ENCODE measurements around the gene MID1. TPM values are rescaled to one million over a fixed set of nuclear protein-coding genes. Genes with fewer than 3 reads are reported as not detected.

MID1 gene
- total RNA-seq, 2 donors from 2014 or later, result 0.36 TPM; not detected in 1

GRCh38 chrX:10429908-10430307 is 190.5 kb downstream of the MID1 start:
- H3K4me3 Mint-ChIP-seq, result no peak overlapping the region
- DNase-seq (ENCODE audit: low spot score) (no peak), ATAC-seq (no peak)
- H3K4me1 Mint-ChIP-seq (ENCODE audit: low read depth in 2 of 2), result no peaks in the 10 kb centered on the region
- no peaks in the 10 kb centered on the region for H3K36me3 Mint-ChIP-seq
- no peaks in the 10 kb centered on the region for H3K9me3 Mint-ChIP-seq
- H3K27me3 Mint-ChIP-seq, result peaks cover 0 to 3% of the 10 kb centered on the region in 2 donors
- no peak overlapping the region for H3K27ac Mint-ChIP-seq

DNA sequence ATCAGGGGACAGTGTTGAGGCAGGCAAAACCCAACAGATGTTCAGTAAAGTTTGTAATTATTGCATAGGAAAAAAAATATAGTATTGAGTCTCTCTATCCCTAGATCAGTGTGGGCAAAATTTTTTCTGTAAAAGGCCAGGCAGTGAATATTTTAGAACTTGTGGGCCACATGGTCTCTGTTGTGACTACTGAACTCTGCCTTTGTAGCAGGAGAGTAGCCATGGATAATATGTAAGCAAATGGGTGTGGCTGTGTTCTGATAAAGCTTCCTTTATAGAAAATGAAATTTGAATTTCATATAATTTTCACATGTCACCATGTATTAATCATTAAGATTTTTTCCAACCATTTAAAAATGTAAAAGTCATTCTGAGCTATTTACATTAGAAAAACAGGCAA is 193.1 kb downstream of the MID1 start:
- no peak for DNase-seq (ENCODE audit: low spot score)
- H3K4me3 Mint-ChIP-seq, result no peak overlapping the region
- no peaks in the 10 kb centered on the region for H3K36me3 Mint-ChIP-seq
- ATAC-seq, result no peak
- no peaks in the 10 kb centered on the region for H3K9me3 Mint-ChIP-seq
- no peaks in the 10 kb centered on the region for H3K4me1 Mint-ChIP-seq (ENCODE audit: low read depth in 2 of 2)
- peaks cover 0 to 3% of the 10 kb centered on the region in 2 donors for H3K27me3 Mint-ChIP-seq
- H3K27ac Mint-ChIP-seq, result no peak overlapping the region

DNA sequence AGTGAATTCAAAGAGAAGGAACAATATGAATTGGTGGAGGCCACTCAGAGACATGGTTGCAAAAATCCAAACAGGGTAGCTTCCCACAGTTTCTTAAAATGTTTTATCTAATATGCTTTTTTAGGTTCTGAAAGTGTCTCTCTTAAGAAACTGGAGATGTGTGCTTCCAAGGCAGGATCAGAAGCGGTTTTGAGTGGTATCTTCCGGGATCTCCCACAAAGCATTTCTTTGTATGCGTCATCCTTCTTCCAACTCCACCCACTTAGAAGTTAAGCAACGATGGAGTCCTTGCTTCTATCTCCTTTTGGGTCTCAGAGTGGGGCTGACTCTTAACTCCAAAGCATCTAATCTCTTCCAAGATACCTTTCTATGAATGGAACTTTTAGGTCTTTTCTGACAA is 196.7 kb downstream of the MID1 start:
- Mint-ChIP-seq H3K27me3 (no peaks in the 10 kb centered on the region), H3K36me3 (no peaks in the 10 kb centered on the region), H3K4me3 (no peak overlapping the region), H3K4me1 (ENCODE audit: low read depth in 2 of 2) (no peaks in the 10 kb centered on the region), H3K9me3 (no peaks in the 10 kb centered on the region), H3K27ac (no peak overlapping the region)
- no peak for DNase-seq (ENCODE audit: low spot score)
- no peak for ATAC-seq

GRCh38 chrX:10420134-10420533 is 200.3 kb downstream of the MID1 start:
- no peaks in the 10 kb centered on the region for H3K27me3 Mint-ChIP-seq
- DNase-seq (ENCODE audit: low spot score) (no peak), ATAC-seq (no peak)
- no peaks in the 10 kb centered on the region for H3K36me3 Mint-ChIP-seq
- no peak overlapping the region for H3K4me3 Mint-ChIP-seq
- H3K27ac Mint-ChIP-seq, result no peak overlapping the region
- no peaks in the 10 kb centered on the region for H3K9me3 Mint-ChIP-seq
- H3K4me1 Mint-ChIP-seq (ENCODE audit: low read depth in 2 of 2), result no peaks in the 10 kb centered on the region

GRCh38 chrX:10416424-10416823 is 204.0 kb downstream of the MID1 start:
- no peaks in the 10 kb centered on the region for H3K4me1 Mint-ChIP-seq (ENCODE audit: low read depth in 2 of 2)
- no peaks in the 10 kb centered on the region for H3K9me3 Mint-ChIP-seq
- H3K36me3 Mint-ChIP-seq, result no peaks in the 10 kb centered on the region
- DNase-seq (ENCODE audit: low spot score) (no peak), ATAC-seq (no peak)
- H3K4me3 Mint-ChIP-seq, result no peak overlapping the region
- H3K27me3 Mint-ChIP-seq, result no peaks in the 10 kb centered on the region
- H3K27ac Mint-ChIP-seq, result no peak overlapping the region

- Mint-ChIP-seq H3K27ac (no peak overlapping the region), H3K9me3 (no peaks in the 10 kb centered on the region), H3K4me3 (no peak overlapping the region), H3K4me1 (ENCODE audit: low read depth in 2 of 2) (no peaks in the 10 kb centered on the region), H3K27me3 (no peaks in the 10 kb centered on the region), H3K36me3 (no peaks in the 10 kb centered on the region)
- no peak for ATAC-seq
- no peak for DNase-seq (ENCODE audit: low spot score)
Observed at GRCh38 chrX:10415306-10416001, 204.9 kb downstream of the MID1 start.

- Mint-ChIP-seq H3K27ac (no peak overlapping the region), H3K9me3 (no peaks in the 10 kb centered on the region), H3K4me3 (no peak overlapping the region), H3K36me3 (no peaks in the 10 kb centered on the region), H3K27me3 (no peaks in the 10 kb centered on the region), H3K4me1 (ENCODE audit: low read depth in 2 of 2) (no peaks in the 10 kb centered on the region)
- ATAC-seq (no peak), DNase-seq (ENCODE audit: low spot score) (no peak)
Observed at GRCh38 chrX:10414862-10415261, 205.5 kb downstream of the MID1 start.

- Mint-ChIP-seq H3K27ac (no peak overlapping the region), H3K4me1 (ENCODE audit: low read depth in 2 of 2) (no peaks in the 10 kb centered on the region), H3K27me3 (no peaks in the 10 kb centered on the region), H3K9me3 (no peaks in the 10 kb centered on the region), H3K36me3 (no peaks in the 10 kb centered on the region), H3K4me3 (no peak overlapping the region)
- ATAC-seq (no peak), DNase-seq (ENCODE audit: low spot score) (no peak)
Observed at GRCh38 chrX:10414156-10414824, 206.1 kb downstream of the MID1 start.

GRCh38 chrX:10404436-10404835 is 215.9 kb downstream of the MID1 start:
- peaks cover 0 to 2% of the 10 kb centered on the region in 2 donors for H3K27me3 Mint-ChIP-seq
- H3K4me3 Mint-ChIP-seq, result no peak overlapping the region
- ATAC-seq (no peak), DNase-seq (ENCODE audit: low spot score) (no peak)
- H3K4me1 Mint-ChIP-seq (ENCODE audit: low read depth in 2 of 2), result no peaks in the 10 kb centered on the region
- no peaks in the 10 kb centered on the region for H3K36me3 Mint-ChIP-seq
- H3K9me3 Mint-ChIP-seq, result no peaks in the 10 kb centered on the region
- no peak overlapping the region for H3K27ac Mint-ChIP-seq

DNA sequence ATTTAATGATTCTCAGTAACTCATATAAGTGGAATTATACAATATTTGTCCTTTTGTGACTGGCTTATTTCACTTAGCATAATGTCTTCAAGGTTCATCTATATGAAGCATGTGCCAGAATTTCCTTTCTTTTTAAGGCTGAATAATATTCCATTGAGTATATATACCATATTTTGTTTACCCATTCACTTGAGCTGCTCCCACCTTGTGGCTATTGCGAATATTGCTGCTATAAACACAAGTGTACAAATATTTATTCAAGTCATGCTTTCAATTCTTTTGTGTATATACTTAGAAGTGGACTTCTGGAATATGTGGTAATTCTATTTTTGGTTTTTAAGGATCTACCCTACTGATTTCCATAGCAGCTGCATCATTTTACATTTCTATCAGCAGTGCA is 219.1 kb downstream of the MID1 start:
- Mint-ChIP-seq H3K9me3 (no peaks in the 10 kb centered on the region), H3K27me3 (peaks cover 0 to 2% of the 10 kb centered on the region in 2 donors), H3K4me3 (no peak overlapping the region), H3K27ac (no peak overlapping the region), H3K4me1 (ENCODE audit: low read depth in 2 of 2) (no peaks in the 10 kb centered on the region), H3K36me3 (no peaks in the 10 kb centered on the region)
- no peak for DNase-seq (ENCODE audit: low spot score)
- ATAC-seq, result no peak

- Mint-ChIP-seq H3K36me3 (no peaks in the 10 kb centered on the region), H3K9me3 (no peaks in the 10 kb centered on the region), H3K27ac (no peak overlapping the region), H3K4me1 (ENCODE audit: low read depth in 2 of 2) (peaks cover 0 to 5% of the 10 kb centered on the region in 2 donors), H3K27me3 (peaks cover 0 to 10% of the 10 kb centered on the region in 2 donors), H3K4me3 (no peak overlapping the region)
- DNase-seq (ENCODE audit: low spot score), result no peak
- no peak for ATAC-seq
Observed at GRCh38 chrX:10399043-10399741, 221.2 kb downstream of the MID1 start.

DNA sequence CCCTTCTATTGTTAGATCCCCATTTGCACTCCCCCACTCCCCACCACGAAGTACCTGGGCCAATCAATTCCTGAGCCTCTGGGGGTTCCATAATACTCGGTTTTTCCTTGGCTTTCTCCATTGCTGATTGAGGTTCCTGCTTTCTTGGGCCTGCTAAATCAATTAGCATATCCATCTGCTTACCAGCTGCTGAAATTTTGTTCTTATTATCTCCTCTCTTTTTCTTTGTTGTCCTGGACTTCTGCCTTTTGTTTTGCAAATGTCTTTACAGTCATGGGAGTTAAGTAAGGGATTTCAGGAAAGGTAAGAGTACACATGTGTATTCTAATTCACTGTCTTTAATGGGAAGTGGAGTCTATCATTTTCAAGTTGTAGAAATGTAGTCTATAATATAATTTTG is 222.2 kb downstream of the MID1 start:
- Mint-ChIP-seq H3K4me1 (ENCODE audit: low read depth in 2 of 2) (peaks cover 0 to 5% of the 10 kb centered on the region in 2 donors), H3K36me3 (no peaks in the 10 kb centered on the region), H3K9me3 (no peaks in the 10 kb centered on the region), H3K27ac (no peak overlapping the region), H3K4me3 (no peak overlapping the region), H3K27me3 (peaks cover 0 to 9% of the 10 kb centered on the region in 2 donors)
- DNase-seq (ENCODE audit: low spot score) (no peak), ATAC-seq (no peak)

DNA sequence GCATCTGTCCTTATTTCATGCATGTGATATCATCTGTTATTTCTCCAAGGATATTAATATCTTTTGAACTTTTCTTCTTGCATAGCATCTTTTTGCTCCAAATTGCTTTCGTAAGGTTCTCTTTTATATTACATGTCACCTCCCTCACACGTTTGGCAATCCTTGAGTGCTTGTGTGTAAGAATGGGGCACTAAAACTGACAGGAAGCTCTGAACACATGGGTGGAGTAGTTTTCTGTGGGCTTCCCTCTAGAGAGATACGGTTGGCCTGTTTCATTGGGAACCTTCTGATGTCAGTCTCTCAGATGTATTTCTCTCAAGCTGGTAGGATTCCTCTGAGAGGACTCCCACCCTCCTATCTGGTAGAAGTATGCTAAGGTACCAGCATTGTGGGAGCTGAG is 223.0 kb downstream of the MID1 start:
- no peaks in the 10 kb centered on the region for H3K9me3 Mint-ChIP-seq
- no peak for DNase-seq (ENCODE audit: low spot score)

GRCh38 chrX:10395643-10396042 is 224.7 kb downstream of the MID1 start:
- Mint-ChIP-seq H3K9me3 (no peaks in the 10 kb centered on the region), H3K4me3 (no peak overlapping the region)
- no peak for ATAC-seq

More for the DNA sequence above, 223.0 kb downstream of the MID1 start:
- H3K4me3 Mint-ChIP-seq, result no peak overlapping the region
- H3K4me1 Mint-ChIP-seq (ENCODE audit: low read depth in 2 of 2), result peaks cover 0 to 5% of the 10 kb centered on the region in 2 donors
- H3K36me3 Mint-ChIP-seq, result no peaks in the 10 kb centered on the region
- H3K27me3 Mint-ChIP-seq, result peaks cover 0 to 9% of the 10 kb centered on the region in 2 donors
- no peak for ATAC-seq
- H3K27ac Mint-ChIP-seq, result no peak overlapping the region

More at GRCh38 chrX:10395643-10396042, 224.7 kb downstream of the MID1 start:
- no peak for DNase-seq (ENCODE audit: low spot score)
- H3K36me3 Mint-ChIP-seq, result no peaks in the 10 kb centered on the region
- no peak overlapping the region for H3K27ac Mint-ChIP-seq
- peaks cover 0 to 5% of the 10 kb centered on the region in 2 donors for H3K4me1 Mint-ChIP-seq (ENCODE audit: low read depth in 2 of 2)
- H3K27me3 Mint-ChIP-seq, result peaks cover 0 to 9% of the 10 kb centered on the region in 2 donors

Data from natural killer cell treated with Interleukin-12 subunit alpha and Interleukin-12 subunit beta and Interleukin-15 and Interleukin-18, amount 100 ng/mL, for 72 hours (primary cell).